Stimulated activated CD4-positive, alpha-beta T cell treated with anti-CD3 and anti-CD28 coated beads, Interleukin-1b, Interleukin-23, amount 100 ng/mL, for 48 hours (primary cell): ENCODE results near the gene FLOT1.

Source experiments
- DNase-seq: peaks from one replicate; pipeline ENCODE4 v3.0.0-alpha.2; 2020

The FLOT1 gene

GRCh38 chr6:30689985-30690384 lies 52.5 kb downstream of the FLOT1 start:
- no peak for DNase-seq

- DNase-seq, result no peak
These were observed 53.2 kb downstream of the FLOT1 start for GRCh38 chr6:30689022-30689865.

- DNase-seq, result no peak
These were observed 53.9 kb downstream of the FLOT1 start for GRCh38 chr6:30688569-30688968.

- no peak for DNase-seq
These were observed 54.6 kb downstream of the FLOT1 start for GRCh38 chr6:30687659-30688431.

GRCh38 chr6:30686908-30687658 lies 55.4 kb downstream of the FLOT1 start:
- peak; percentile 87 for DNase-seq

GRCh38 chr6:30686009-30686907 lies 56.2 kb downstream of the FLOT1 start, which contains the start of gene PPP1R18:
TSS of gene PPP1R18 (minus strand) at chr6:30686645. CDS start at chr6:30686018, 627 bp downstream.
- peak; percentile 83 for DNase-seq

GRCh38 chr6:30685157-30686008 lies 57.1 kb downstream of the FLOT1 start:
- DNase-seq, result no peak

- DNase-seq, result peak; percentile 58
These were observed 57.9 kb downstream of the FLOT1 start for GRCh38 chr6:30684386-30685156.

- no peak for DNase-seq
These were observed 58.5 kb downstream of the FLOT1 start for GRCh38 chr6:30683980-30684338.

- DNase-seq, result no peak
These were observed 59.1 kb downstream of the FLOT1 start for GRCh38 chr6:30683183-30683979.

GRCh38 chr6:30682143-30683117 lies 60.1 kb downstream of the FLOT1 start:
- DNase-seq, result peak; percentile 89

GRCh38 chr6:30681766-30682142 lies 60.7 kb downstream of the FLOT1 start:
- no peak for DNase-seq

GRCh38 chr6:30679765-30680535 lies 62.5 kb downstream of the FLOT1 start:
- no peak for DNase-seq

GRCh38 chr6:30678964-30679726 lies 63.3 kb downstream of the FLOT1 start:
- peak; percentile 89 for DNase-seq
